Thoracic aorta (tissue), 2 donors: Measurements from ENCODE around the gene TOX2. TPM values are rescaled to one million over a fixed set of nuclear protein-coding genes. Genes with fewer than 3 reads are reported as not detected.

Experiments
- ATAC-seq: fragments of 150-250 bp; one replicate; pipeline ENCODE4 v1.8.0; 2017; ENCODE audit warnings: low read depth; ENCODE audit not compliant: insufficient number of reproducible peaks, low FRiP score
- DNase-seq: peaks from one replicate; pipeline ENCODE4 v3.0.0-alpha.2; 2020; ENCODE audit warnings: low spot score
- H3K27ac ChIP-seq, 2 donors: fragments of 200-600 bp; sonication (generic); 1 replicate in 1 of 2; 2 replicates in 1 of 2; pipeline ENCODE4 v1.5.1; 2016; ENCODE audit warnings: mild to moderate bottlenecking in 2 of 2, moderate library complexity in 2 of 2
- H3K27me3 ChIP-seq: fragments of 200-600 bp; sonication (generic); replicated peaks from 2 replicates; pipeline ENCODE4 v1.6.0; 2016; ENCODE audit warnings: mild to moderate bottlenecking; ENCODE audit not compliant: insufficient read depth
- H3K36me3 ChIP-seq: fragments of 200-600 bp; sonication (generic); one replicate; pipeline ENCODE4 v1.5.1; 2016
- H3K4me1 ChIP-seq, 2 donors: fragments of 200-600 bp; sonication (generic); 1 replicate in 1 of 2; 2 replicates in 1 of 2; pipeline versions ENCODE4 v1.5.1 to v1.6.0; 2016; ENCODE audit warnings: low read depth in 2 of 2, mild to moderate bottlenecking in 1 of 2; ENCODE audit not compliant: control insufficient read depth in 1 of 2
- H3K4me3 ChIP-seq: fragments of 200-600 bp; sonication (generic); 2 replicates; pipeline ENCODE4 v1.5.1; 2016; ENCODE audit warnings: mild to moderate bottlenecking
- H3K9me3 ChIP-seq: fragments of 200-600 bp; sonication (generic); 2 replicates; pipeline ENCODE4 v1.5.1; 2016
- total RNA-seq, 2 donors: library from RNA; depleted of rRNA; stranded (reverse); fragments of >200 nt; gene quantifications; one replicate each; pipeline versions ENCODE4 v1.1.0 to v1.2.3, GENCODE V29; 2016
- TF ChIP-seq, protein P1 (sequence below): fragments of 200-600 bp; sonication (generic); IDR thresholded peaks from one replicate; pipeline ENCODE4 v1.5.1; 2019; ENCODE audit warnings: antibody characterized with exemption

TOX2 gene
- total RNA-seq, 2 donors from 2014 or later: 4.2 to 14.6 TPM

DNA sequence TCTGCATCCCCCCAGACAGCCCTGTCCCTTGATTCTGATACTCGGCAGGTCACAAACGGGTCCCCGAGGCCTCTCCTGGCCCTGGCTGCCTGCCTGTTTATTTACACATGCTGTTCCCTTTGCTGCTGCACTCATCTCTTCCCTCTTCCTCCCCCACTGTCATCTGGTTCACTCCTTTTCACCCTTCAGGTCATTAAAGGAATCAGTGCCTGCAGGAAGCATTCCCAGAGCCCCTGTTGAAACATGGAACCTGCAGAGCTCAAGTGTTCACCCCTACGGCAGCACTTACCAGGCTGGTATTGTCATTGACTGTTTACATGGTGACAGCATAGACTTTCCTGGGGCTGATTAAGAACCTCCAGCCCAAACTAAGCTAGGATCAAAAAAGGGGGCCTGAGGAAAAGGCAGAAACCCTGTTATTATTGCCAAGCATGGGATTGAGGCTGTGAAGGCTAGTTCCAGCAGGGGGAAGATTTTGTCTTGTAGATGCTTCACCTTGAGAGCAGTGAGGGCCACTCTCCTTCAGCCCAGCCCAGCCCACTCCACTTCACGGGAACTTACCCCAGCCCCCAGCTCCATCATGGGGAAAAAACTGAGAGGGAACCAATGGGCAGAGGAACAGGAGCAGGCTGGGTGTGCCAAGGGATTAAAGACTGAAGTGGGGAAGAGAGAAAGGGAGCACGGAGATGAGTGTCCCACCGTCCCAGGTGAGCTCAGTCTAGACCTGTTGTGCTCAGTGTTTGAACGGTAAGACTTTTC is 199.1 kb downstream of the TOX2 start:
- H3K4me3 ChIP-seq: no peak overlapping the region
- peaks cover 26% of the 10 kb centered on the region for H3K36me3 ChIP-seq
- H3K27ac ChIP-seq: peak overlapping the region in 1 of 2 donors; percentile 46
- H3K9me3 ChIP-seq: no peaks in the 10 kb centered on the region
- H3K27me3 ChIP-seq: no peaks in the 10 kb centered on the region
- TF ChIP-seq, protein P1, sequence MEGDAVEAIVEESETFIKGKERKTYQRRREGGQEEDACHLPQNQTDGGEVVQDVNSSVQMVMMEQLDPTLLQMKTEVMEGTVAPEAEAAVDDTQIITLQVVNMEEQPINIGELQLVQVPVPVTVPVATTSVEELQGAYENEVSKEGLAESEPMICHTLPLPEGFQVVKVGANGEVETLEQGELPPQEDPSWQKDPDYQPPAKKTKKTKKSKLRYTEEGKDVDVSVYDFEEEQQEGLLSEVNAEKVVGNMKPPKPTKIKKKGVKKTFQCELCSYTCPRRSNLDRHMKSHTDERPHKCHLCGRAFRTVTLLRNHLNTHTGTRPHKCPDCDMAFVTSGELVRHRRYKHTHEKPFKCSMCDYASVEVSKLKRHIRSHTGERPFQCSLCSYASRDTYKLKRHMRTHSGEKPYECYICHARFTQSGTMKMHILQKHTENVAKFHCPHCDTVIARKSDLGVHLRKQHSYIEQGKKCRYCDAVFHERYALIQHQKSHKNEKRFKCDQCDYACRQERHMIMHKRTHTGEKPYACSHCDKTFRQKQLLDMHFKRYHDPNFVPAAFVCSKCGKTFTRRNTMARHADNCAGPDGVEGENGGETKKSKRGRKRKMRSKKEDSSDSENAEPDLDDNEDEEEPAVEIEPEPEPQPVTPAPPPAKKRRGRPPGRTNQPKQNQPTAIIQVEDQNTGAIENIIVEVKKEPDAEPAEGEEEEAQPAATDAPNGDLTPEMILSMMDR: no peak
- peaks cover 0 to 58% of the 10 kb centered on the region in 2 donors for H3K4me1 ChIP-seq
- no peak for ATAC-seq
- DNase-seq: no peak

DNA sequence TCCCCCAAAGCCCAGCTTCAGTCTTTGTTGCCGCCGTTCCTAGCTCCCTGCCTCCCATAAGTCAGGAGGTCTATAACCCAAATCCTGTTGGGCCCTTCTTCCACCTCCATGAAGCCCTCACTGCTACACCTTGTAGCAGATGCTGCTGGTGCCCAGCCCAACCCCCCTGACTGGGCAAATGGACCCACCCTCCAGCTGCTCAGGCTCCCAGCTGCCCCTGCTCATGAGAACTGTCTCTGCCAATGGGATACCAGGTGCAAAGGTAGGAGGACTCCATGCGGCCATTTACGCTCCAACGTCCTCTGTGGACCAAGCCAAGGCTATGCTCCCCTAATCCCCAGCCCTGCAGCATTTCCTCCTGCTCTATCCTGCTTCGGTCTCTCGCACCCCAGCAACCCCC is 200.5 kb downstream of the TOX2 start:
- Histone ChIP-seq H3K4me1 (peaks cover 0 to 58% of the 10 kb centered on the region in 2 donors), H3K4me3 (no peak overlapping the region), H3K27me3 (no peaks in the 10 kb centered on the region), H3K9me3 (no peaks in the 10 kb centered on the region), H3K27ac (no peak overlapping the region), H3K36me3 (peaks cover 26% of the 10 kb centered on the region)
- DNase-seq: no peak
- ATAC-seq: no peak
- TF ChIP-seq, protein P1: no peak

DNA sequence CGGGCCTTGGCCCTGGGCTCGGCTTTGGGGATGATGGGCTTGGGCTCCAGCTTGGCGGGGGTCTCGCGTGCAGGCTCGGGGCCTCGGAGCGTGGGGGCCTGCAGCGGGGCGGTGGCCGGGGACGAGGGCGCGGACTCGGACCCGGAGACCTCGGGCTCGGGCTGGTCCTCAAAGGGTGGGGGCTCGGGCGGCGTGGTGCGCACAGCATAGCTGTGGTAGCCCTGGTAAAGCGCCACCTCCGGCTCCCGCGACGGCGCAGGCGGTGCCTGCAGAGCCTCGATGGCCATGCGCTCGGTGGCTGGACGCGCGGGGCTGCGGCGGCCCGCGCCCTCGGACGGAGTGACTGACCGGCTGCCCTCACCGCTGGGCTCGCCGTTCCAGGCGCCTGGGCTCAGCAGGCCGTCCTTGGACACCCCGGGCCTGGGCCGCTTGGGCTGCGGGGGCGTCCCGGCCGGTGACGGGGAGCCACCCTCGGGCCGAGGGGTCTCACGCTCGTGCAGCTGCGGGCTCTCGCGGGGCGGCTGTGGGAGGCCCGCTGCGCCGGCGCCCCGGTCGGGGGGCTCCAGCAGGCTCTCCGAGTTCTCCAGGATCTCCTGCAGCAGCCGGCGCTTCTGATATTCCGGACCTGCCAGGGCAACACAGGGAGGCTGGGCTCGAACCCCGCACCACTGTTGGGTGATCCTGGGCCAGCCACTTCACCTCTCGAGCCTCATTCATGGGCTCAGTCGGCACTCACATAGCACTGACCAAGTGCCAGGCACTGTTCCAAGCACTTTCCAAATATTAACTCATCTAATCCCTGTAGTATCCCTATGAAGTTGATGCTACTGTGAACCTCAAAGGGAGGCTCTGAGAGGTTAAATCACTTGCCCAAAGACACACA is 201.4 kb downstream of the TOX2 start:
- Histone ChIP-seq H3K9me3 (no peaks in the 10 kb centered on the region), H3K36me3 (peaks cover 26% of the 10 kb centered on the region), H3K27me3 (no peaks in the 10 kb centered on the region), H3K4me3 (no peak overlapping the region), H3K27ac (no peak overlapping the region), H3K4me1 (peaks cover 0 to 64% of the 10 kb centered on the region in 2 donors)
- ATAC-seq: no peak
- no peak for DNase-seq
- TF ChIP-seq, protein P1: no peak

DNA sequence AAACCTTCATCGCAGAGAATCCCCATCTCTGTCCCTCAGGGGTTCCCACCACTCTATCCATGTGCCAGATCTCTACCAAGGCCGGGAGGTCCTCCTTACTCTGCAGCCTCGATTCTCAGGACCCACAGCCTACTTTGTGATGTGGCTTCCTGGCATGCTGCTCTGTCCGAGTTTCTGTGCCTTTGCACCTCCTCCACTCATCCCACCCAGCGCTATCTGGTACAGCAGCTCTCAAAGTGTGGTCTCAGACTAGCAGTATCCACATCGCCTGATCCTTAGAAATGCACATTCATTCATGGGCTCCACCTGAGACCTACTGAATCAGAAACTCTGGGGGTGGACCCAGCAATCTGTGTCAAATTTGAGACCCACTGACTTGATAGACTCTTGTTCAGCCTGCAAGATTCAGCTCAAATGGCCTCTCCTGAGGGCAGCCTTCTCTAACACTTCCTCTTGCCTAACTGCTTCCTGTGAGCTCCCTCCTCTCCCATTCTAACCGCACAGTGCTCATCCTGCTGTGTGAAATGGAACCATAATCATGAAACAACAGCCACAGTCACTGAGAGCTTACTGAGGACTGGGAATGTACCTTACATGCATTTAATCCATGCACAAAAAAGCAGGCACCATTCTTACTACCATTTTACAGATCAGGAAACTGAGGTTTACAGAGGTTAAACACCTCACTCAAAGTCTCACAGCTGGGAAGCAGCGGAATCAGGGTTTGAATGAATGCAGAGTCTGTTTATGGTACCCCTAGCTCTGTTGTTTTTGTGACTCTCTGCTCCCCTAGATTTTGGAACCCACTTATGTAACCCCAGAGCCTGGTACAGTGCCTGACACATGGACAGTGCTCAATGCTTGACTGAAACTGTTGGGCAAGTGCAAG is 202.9 kb downstream of the TOX2 start:
- H3K36me3 ChIP-seq: peaks cover 23% of the 10 kb centered on the region
- TF ChIP-seq, protein P1: no peak
- no peak overlapping the region for H3K4me3 ChIP-seq
- H3K4me1 ChIP-seq: peaks cover 0 to 61% of the 10 kb centered on the region in 2 donors
- H3K27ac ChIP-seq: peak overlapping the region in 1 of 2 donors; percentile 7
- no peaks in the 10 kb centered on the region for H3K9me3 ChIP-seq
- no peaks in the 10 kb centered on the region for H3K27me3 ChIP-seq
- no peak for ATAC-seq
- no peak for DNase-seq
